HL-60 (cell line): ENCODE measurements around the gene FGF10.

Source experiments
- DNase-seq, 2 experiments: peaks; one replicate each; pipeline ENCODE4 v3.0.0-alpha.2; 2010 to 2020; ENCODE audit warnings: low read depth in 1 of 2, low spot score in 1 of 2
- H3K27ac ChIP-seq: fragments of 250-450 bp; sonication (Bioruptor Pico); replicated peaks from 2 replicates; pipeline ENCODE4 v1.5.1; 2020; ENCODE audit warnings: mild to moderate bottlenecking, moderate library complexity
- H3K27me3 ChIP-seq: fragments of 250-450 bp; sonication (Bioruptor Pico); 2 replicates; pipeline ENCODE4 v1.5.1; 2021; ENCODE audit warnings: mild to moderate bottlenecking, moderate library complexity; ENCODE audit not compliant: insufficient read depth, poor library complexity, severe bottlenecking
- H3K4me3 ChIP-seq: replicated peaks from 2 replicates; pipeline ENCODE4 v1.5.1; 2011; ENCODE audit warnings: mild to moderate bottlenecking, control low read depth, low read length; ENCODE audit not compliant: insufficient read depth
- GABPA ChIP-seq: IDR thresholded peaks from 2 replicates; pipeline ENCODE4 v1.6.1; 2012; ENCODE audit warnings: low read depth
- POLR2AphosphoS5 ChIP-seq: IDR thresholded peaks from 2 replicates; pipeline ENCODE4 v1.6.1; 2012; ENCODE audit warnings: low read depth
- SPI1 ChIP-seq: IDR thresholded peaks from 2 replicates; pipeline ENCODE4 v1.6.1; 2012; ENCODE audit warnings: low read depth, mild to moderate bottlenecking, borderline replicate concordance
- TF ChIP-seq, protein P1 (sequence below): IDR thresholded peaks from 2 replicates; pipeline ENCODE4 v1.6.1; 2012; ENCODE audit warnings: low read depth; ENCODE audit not compliant: insufficient replicate concordance
- TF ChIP-seq, protein P2 (sequence below): IDR thresholded peaks from one replicate; pipeline ENCODE4 v1.5.1; 2011; ENCODE audit warnings: low read length, control low read depth, inconsistent platforms; ENCODE audit not compliant: insufficient read depth

The FGF10 gene

DNA sequence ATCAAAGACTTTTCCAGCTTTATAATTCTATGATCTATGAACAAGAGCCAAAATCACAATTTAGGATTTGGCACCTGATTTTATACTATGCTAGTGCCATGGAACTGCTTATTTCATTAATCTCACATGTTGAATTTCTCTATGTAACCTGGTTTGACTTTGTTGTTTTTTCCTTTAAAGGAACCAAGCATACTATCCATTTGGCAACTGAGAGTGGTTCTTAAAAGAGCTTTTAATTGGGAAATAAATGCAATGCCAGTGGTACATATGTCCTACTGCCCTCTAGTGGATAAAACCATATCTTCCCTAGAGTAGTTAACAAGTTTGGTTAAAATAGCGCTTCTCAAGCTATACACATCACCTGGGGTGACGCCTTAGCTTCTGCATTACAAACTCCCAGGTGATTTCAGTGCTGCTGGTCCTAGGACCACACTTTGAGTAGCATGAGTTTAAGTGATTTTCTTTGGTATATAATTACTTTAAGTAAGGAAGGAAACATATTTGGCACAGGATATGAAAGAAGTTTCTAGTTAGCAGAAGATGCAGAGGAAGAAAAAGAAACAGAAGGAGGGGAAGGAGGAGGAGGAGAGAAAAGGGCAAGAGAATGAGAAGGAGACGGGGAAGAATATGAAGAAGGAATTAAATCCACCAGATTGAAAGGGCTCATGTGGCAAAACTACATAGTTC is 56.8 kb downstream of the FGF10 start:
- TF ChIP-seq, protein P1, sequence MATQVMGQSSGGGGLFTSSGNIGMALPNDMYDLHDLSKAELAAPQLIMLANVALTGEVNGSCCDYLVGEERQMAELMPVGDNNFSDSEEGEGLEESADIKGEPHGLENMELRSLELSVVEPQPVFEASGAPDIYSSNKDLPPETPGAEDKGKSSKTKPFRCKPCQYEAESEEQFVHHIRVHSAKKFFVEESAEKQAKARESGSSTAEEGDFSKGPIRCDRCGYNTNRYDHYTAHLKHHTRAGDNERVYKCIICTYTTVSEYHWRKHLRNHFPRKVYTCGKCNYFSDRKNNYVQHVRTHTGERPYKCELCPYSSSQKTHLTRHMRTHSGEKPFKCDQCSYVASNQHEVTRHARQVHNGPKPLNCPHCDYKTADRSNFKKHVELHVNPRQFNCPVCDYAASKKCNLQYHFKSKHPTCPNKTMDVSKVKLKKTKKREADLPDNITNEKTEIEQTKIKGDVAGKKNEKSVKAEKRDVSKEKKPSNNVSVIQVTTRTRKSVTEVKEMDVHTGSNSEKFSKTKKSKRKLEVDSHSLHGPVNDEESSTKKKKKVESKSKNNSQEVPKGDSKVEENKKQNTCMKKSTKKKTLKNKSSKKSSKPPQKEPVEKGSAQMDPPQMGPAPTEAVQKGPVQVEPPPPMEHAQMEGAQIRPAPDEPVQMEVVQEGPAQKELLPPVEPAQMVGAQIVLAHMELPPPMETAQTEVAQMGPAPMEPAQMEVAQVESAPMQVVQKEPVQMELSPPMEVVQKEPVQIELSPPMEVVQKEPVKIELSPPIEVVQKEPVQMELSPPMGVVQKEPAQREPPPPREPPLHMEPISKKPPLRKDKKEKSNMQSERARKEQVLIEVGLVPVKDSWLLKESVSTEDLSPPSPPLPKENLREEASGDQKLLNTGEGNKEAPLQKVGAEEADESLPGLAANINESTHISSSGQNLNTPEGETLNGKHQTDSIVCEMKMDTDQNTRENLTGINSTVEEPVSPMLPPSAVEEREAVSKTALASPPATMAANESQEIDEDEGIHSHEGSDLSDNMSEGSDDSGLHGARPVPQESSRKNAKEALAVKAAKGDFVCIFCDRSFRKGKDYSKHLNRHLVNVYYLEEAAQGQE, result no peak
- TF ChIP-seq SPI1, result no peak
- TF ChIP-seq GABPA, result no peak
- no peak for TF ChIP-seq POLR2AphosphoS5
- TF ChIP-seq, protein P2, sequence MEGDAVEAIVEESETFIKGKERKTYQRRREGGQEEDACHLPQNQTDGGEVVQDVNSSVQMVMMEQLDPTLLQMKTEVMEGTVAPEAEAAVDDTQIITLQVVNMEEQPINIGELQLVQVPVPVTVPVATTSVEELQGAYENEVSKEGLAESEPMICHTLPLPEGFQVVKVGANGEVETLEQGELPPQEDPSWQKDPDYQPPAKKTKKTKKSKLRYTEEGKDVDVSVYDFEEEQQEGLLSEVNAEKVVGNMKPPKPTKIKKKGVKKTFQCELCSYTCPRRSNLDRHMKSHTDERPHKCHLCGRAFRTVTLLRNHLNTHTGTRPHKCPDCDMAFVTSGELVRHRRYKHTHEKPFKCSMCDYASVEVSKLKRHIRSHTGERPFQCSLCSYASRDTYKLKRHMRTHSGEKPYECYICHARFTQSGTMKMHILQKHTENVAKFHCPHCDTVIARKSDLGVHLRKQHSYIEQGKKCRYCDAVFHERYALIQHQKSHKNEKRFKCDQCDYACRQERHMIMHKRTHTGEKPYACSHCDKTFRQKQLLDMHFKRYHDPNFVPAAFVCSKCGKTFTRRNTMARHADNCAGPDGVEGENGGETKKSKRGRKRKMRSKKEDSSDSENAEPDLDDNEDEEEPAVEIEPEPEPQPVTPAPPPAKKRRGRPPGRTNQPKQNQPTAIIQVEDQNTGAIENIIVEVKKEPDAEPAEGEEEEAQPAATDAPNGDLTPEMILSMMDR, result peak; percentile 29
- no peak for DNase-seq
- H3K27me3 ChIP-seq, result no peaks in the 10 kb centered on the region

DNA sequence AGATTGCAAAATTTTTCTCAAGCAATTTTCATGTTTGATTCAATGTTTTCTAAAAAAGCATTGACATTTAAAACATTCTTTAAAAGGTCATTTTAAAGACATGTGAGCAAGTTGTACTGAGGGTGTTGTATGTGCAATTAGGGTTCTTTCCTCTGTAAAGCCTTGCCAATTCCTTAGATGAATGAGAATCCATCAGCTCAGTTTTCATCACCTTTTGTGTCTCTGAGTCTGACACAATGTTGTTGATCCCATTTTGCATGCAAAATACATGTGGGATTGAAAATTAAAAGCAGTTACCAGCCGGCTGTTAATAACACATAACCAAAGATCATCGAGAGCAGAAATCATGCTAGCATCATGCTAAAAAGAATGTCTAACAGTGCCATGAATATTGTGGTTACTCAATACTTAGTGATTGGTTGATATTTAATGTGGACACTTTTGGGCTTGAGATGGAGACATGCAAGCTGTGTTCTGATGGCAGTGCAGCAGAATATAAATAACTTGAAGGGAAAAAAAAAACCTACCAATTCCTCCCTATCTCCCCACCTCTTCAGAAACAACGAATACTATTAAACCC is 57.7 kb downstream of the FGF10 start:
- no peak overlapping the region for H3K27ac ChIP-seq
- H3K4me3 ChIP-seq, result no peak overlapping the region
- no peak for DNase-seq
- TF ChIP-seq, protein P2, result no peak
- TF ChIP-seq SPI1, result no peak
- no peak for TF ChIP-seq POLR2AphosphoS5
- no peak for TF ChIP-seq GABPA
- H3K27me3 ChIP-seq, result no peaks in the 10 kb centered on the region

More for the DNA sequence above, 56.8 kb downstream of the FGF10 start:
- Histone ChIP-seq H3K27ac (no peak overlapping the region), H3K4me3 (no peak overlapping the region)

DNA sequence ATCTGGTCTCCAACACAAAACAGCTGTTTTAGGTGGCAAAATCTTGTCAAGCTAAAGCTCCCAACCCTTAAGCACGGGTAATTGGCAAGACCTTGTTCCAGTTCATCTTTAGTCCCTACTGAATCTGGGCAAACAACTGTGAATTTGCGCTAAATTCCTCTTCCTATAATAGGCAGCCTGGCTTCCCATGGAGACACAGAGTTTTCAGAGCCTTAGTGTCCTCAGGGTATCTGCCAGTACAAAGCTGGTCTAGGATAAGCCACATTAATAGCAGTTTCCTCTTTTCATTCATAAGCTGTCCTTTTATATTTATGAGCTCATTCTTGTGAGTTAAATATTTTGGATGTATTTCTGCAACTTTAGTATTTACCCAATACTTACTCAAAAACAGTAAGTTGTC is 59.5 kb downstream of the FGF10 start:
- no peak overlapping the region for H3K4me3 ChIP-seq
- DNase-seq, result no peak
- no peak overlapping the region for H3K27ac ChIP-seq
- TF ChIP-seq GABPA, result no peak
- no peak for TF ChIP-seq POLR2AphosphoS5
- TF ChIP-seq, protein P1, result no peak
- TF ChIP-seq, protein P2, result no peak
- TF ChIP-seq SPI1, result no peak
- no peaks in the 10 kb centered on the region for H3K27me3 ChIP-seq
